HCT116 (cell line): Measurements from ENCODE around the gene RARG. TPM values are rescaled to one million over a fixed set of nuclear protein-coding genes. Genes with fewer than 3 reads are reported as not detected.
A peak's percentile ranks its signal among the peaks of the same experiment; 100 is the strongest.

Experiments
- ATAC-seq: fragments of 200-7000 bp; cut with Tn5 transposase; 2 replicates; pipeline ENCODE4 v1.9.1; 2020; ENCODE audit warnings: mild to moderate bottlenecking, moderate library complexity
- BruUV-seq: library from RNA; stranded (reverse); fragments of 400-500 nt; replicated peaks from 2 replicates; lab custom pipeline; 2021; lab: Mats Ljungman, UMichigan
- CTCF ChIA-PET: fragments of 300-600 bp; sonication (Branson Sonifier 250); formaldehyde crosslinking; loops from one replicate; lab custom pipeline; 2021; ENCODE audit warnings: antibody characterized with exemption; lab: Charles Lee
- POLR2A ChIA-PET: fragments of 300-600, 350-600 bp; sonication (Branson Sonifier 250); formaldehyde crosslinking; loops from one replicate; lab custom pipeline; 2021; ENCODE audit warnings: antibody characterized with exemption; lab: Charles Lee
- RAD21 ChIA-PET, 2 experiments: fragments of 300-600 bp; sonication (Branson Sonifier 250); formaldehyde crosslinking; loops; one replicate each; lab custom pipeline; 2023; ENCODE audit warnings: low total read pairs in 2 of 2; ENCODE audit not compliant: uncharacterized antibody in 2 of 2, unreplicated experiment in 2 of 2, low non-redundant PET in 1 of 2; lab: Charles Lee
- DNase-seq: peaks from one replicate; pipeline ENCODE4 v3.0.0-alpha.2; 2010; ENCODE audit warnings: low read depth, low spot score
- H2AFZ ChIP-seq: fragments of 200-600 bp; shearing (Covaris generic), sonication (generic); 2 replicates; pipeline ENCODE4 v1.6.1; 2017; ENCODE audit warnings: low read depth, mixed run types, mixed read lengths, antibody characterized with exemption, low read length; ENCODE audit not compliant: poor library complexity, severe bottlenecking
- H3K27ac ChIP-seq: 2 replicates; pipeline ENCODE4 v1.5.1; 2012; ENCODE audit warnings: low read depth, low read length
- H3K27me3 ChIP-seq: fragments of 200-600 bp; sonication (generic); 2 replicates; pipeline ENCODE4 v1.6.1; 2016; ENCODE audit warnings: mixed run types, low read length, mixed read lengths; ENCODE audit not compliant: insufficient read depth
- H3K36me3 ChIP-seq, 2 experiments: fragments of 200-500 bp in 1 of 2; fragments of 200-600 bp in 1 of 2; sonication (Bioruptor generic) in 1 of 2; sonication (generic) in 1 of 2; 2 replicates each; pipeline versions ENCODE4 v1.5.1 to v1.6.1; 2014 to 2016; ENCODE audit warnings: low read length in 2 of 2, inconsistent platforms in 1 of 2, mixed read lengths in 1 of 2, mixed run types in 1 of 2; ENCODE audit not compliant: insufficient read depth in 2 of 2, control insufficient read depth in 1 of 2
- H3K4me1 ChIP-seq, 2 experiments: fragments of 200-600 bp in 1 of 2; sonication (generic) in 1 of 2; 2 replicates each; pipeline versions ENCODE4 v1.5.1 to v1.6.1; 2012 to 2017; ENCODE audit warnings: low read length in 2 of 2, inconsistent platforms in 1 of 2, mild to moderate bottlenecking in 1 of 2, mixed read lengths in 1 of 2, mixed run types in 1 of 2, moderate library complexity in 1 of 2; ENCODE audit not compliant: insufficient read depth in 2 of 2, control insufficient read depth in 1 of 2
- H3K4me2 ChIP-seq: fragments of 200-600 bp; sonication (generic); 2 replicates; pipeline ENCODE4 v1.6.1; 2017; ENCODE audit warnings: mixed run types, low read length, mixed read lengths
- H3K4me3 ChIP-seq, 2 experiments: fragments of 200-600 bp in 1 of 2; sonication (generic) in 1 of 2; replicated peaks in 1 of 2; 2 replicates each; pipeline ENCODE4 v1.5.1; 2011 to 2016; ENCODE audit warnings: low read length in 2 of 2, control low read depth in 1 of 2, low read depth in 1 of 2, mild to moderate bottlenecking in 1 of 2, mixed read lengths in 1 of 2, mixed run types in 1 of 2
- H3K79me2 ChIP-seq: fragments of 200-600 bp; sonication (generic); 2 replicates; pipeline ENCODE4 v1.6.1; 2017; ENCODE audit warnings: mild to moderate bottlenecking, mixed run types, low read length, moderate library complexity, mixed read lengths; ENCODE audit not compliant: insufficient read depth
- H3K9ac ChIP-seq: fragments of 200-600 bp; sonication (generic); 2 replicates; pipeline ENCODE4 v1.6.1; 2016; ENCODE audit warnings: low read length, mixed read lengths
- H3K9me2 ChIP-seq: fragments of 200-600 bp; sonication (generic), shearing (Covaris generic); 2 replicates; pipeline ENCODE4 v1.6.1; 2017; ENCODE audit warnings: mixed run types, mild to moderate bottlenecking, moderate library complexity; ENCODE audit not compliant: insufficient read depth
- H3K9me3 ChIP-seq, 2 experiments: fragments of 200-500 bp in 1 of 2; fragments of 200-600 bp in 1 of 2; sonication (Bioruptor generic) in 1 of 2; sonication (generic) in 1 of 2; 2 replicates each; pipeline ENCODE4 v1.6.1; 2014 to 2017; ENCODE audit warnings: low read length in 2 of 2, mixed read lengths in 2 of 2, inconsistent platforms in 1 of 2, low read depth in 1 of 2, mild to moderate bottlenecking in 1 of 2, mixed run types in 1 of 2, moderate library complexity in 1 of 2; ENCODE audit not compliant: control insufficient read depth in 1 of 2, insufficient read depth in 1 of 2
- H4K20me1 ChIP-seq: fragments of 200-600 bp; sonication (generic), shearing (Covaris generic); 2 replicates; pipeline ENCODE4 v1.6.1; 2017; ENCODE audit warnings: mixed run types, mild to moderate bottlenecking, moderate library complexity; ENCODE audit not compliant: insufficient read depth
- CBX3 ChIP-seq: IDR thresholded peaks from 2 replicates; pipeline ENCODE4 v1.6.1; 2012; ENCODE audit warnings: low read depth
- CEBPB ChIP-seq: IDR thresholded peaks from 2 replicates; pipeline ENCODE4 v1.6.1; 2012; ENCODE audit warnings: low read depth
- EGR1 ChIP-seq: IDR thresholded peaks from 2 replicates; pipeline ENCODE4 v1.6.1; 2012; ENCODE audit warnings: low read depth
- ELF1 ChIP-seq: IDR thresholded peaks from 2 replicates; pipeline ENCODE4 v1.6.1; 2012; ENCODE audit warnings: low read depth, borderline replicate concordance
- EZH2 ChIP-seq: fragments of 200-600 bp; sonication (generic); IDR thresholded peaks from 2 replicates; pipeline ENCODE4 v1.6.1; 2017; ENCODE audit warnings: antibody characterized with exemption, mixed run types
- POLR2A ChIP-seq: IDR thresholded peaks from 2 replicates; pipeline ENCODE4 v1.7.0; 2011; ENCODE audit warnings: borderline replicate concordance; ENCODE audit not compliant: insufficient read depth, insufficient read length; ENCODE audit errors: extremely low read depth
- RAD21 ChIP-seq: IDR thresholded peaks from 2 replicates; pipeline ENCODE4 v1.6.1; 2012; ENCODE audit warnings: low read depth, mild to moderate bottlenecking
- SP1 ChIP-seq: IDR thresholded peaks from 2 replicates; pipeline ENCODE4 v1.6.1; 2012; ENCODE audit warnings: low read depth
- TCF7L2 ChIP-seq: IDR thresholded peaks from 2 replicates; pipeline ENCODE4 v1.7.0; 2011; ENCODE audit warnings: borderline replicate concordance, inconsistent platforms; ENCODE audit not compliant: insufficient read depth, insufficient read length; ENCODE audit errors: extremely low read depth
- YY1 ChIP-seq: IDR thresholded peaks from 2 replicates; pipeline ENCODE4 v1.6.1; 2011; ENCODE audit warnings: low read length, low read depth, moderate library complexity, mild to moderate bottlenecking; ENCODE audit not compliant: insufficient replicate concordance; ENCODE audit errors: extremely low read depth
- ZFX ChIP-seq: fragments of 450-650 bp; IDR thresholded peaks from 2 replicates; pipeline ENCODE4 v1.6.1; 2017
- intact Hi-C: fragments of 100-400 bp; cut with micrococcal nuclease; formaldehyde crosslinking; loops from 2 replicates; pipeline ENCODE4 v1.10.0; 2022
- total RNA-seq: library from RNA; stranded (reverse); gene quantifications from one replicate; pipeline ENCODE4 v1.2.1, GENCODE V29; 2021; ENCODE audit not compliant: unreplicated experiment
- TF ChIP-seq, protein P1 (sequence below): IDR thresholded peaks from 2 replicates; pipeline ENCODE4 v1.6.1; 2012
- TF ChIP-seq, protein P2 (sequence below), 3 experiments: fragments of 200-600 bp in 1 of 3; sonication (generic) in 1 of 3; IDR thresholded peaks in 2 of 3; conservative IDR thresholded peaks in 1 of 3; 2 replicates each; pipeline ENCODE4 v1.5.1; 2012 to 2017; ENCODE audit warnings: low read depth in 2 of 3, low read length in 2 of 3, antibody characterized with exemption in 1 of 3, borderline replicate concordance in 1 of 3, control low read depth in 1 of 3, mild to moderate bottlenecking in 1 of 3, mixed read lengths in 1 of 3, mixed run types in 1 of 3, moderate library complexity in 1 of 3; ENCODE audit not compliant: insufficient read depth in 1 of 3

The RARG gene
- total RNA-seq, 1 experiment from 2014 or later = 68.9 TPM

DNA sequence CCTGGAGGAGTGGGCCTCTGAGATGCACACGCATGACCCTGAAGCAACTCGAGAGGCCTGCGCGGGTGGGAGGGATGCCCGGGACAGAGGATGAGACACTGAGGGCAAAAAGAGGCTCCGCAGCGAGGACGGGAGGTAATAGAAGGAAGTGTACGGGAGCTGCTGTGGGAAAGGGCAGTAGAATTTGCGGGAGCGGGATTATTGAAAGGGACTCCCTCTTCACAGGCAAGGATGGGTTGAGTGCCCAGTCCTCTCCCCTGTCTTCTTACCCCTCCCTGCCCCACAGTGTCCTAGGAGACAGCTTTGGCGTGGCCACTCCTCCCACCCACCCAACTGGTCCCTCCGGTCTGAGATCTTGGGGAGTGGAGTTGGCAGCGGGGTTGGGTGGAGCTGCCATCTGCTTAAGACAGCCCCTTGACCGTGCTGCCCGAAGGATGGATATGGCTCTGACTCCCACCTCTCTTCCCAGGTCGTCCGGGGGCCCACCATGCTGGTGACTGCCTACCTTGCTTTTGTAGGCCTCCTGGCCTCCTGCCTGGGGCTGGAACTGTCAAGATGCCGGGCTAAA lies 20.4 kb upstream of the RARG start:
- H3K9ac ChIP-seq = peak overlapping the region; percentile 94
- peak overlapping the region; percentile 91 to 97 for H3K4me3 ChIP-seq
- no peak overlapping the region for H2AFZ ChIP-seq
- no TSS peak for BruUV-seq
- DNase-seq (no peak), ATAC-seq (peak; percentile 41)
- no peaks in the 10 kb centered on the region for H4K20me1 ChIP-seq
- H3K36me3 ChIP-seq = peaks cover 0 to 2% of the 10 kb centered on the region in 2 experiments; a peak in 2 of 4 replicates
- CTCF ChIA-PET = interaction anchor here (1.1 to 2.0 kb wide), 3 partner anchors 14 to 69 kb away, joined by 3 to 22 read pairs (median 4); partner anchors contain the start of gene AAAS
- H3K27ac ChIP-seq = peak overlapping the region; percentile 85
- intact Hi-C loops = loop anchor here (2.0 kb wide), 1 partner anchor 20 kb away; the partner anchor contains the start of gene RARG
- peak overlapping the region; percentile 96 for H3K4me2 ChIP-seq
- peaks cover 15 to 23% of the 10 kb centered on the region in 2 experiments for H3K4me1 ChIP-seq
- peak; percentile 71; the same call in 1 of the 2 replicates for TF ChIP-seq ZFX
- no peak for TF ChIP-seq ELF1
- no peak for TF ChIP-seq POLR2A
- TF ChIP-seq EGR1 = no peak
- POLR2A ChIA-PET = interaction anchor here (1.2 kb wide), 1 partner anchor 189 kb away, joined by 3 read pairs; the partner anchor contains the start of gene PRR13
- no peaks in the 10 kb centered on the region for H3K9me2 ChIP-seq
- RAD21 ChIA-PET = interaction anchor here in 1 of 2 experiments (1.9 kb wide), 1 partner anchor 40 kb away, joined by 8 read pairs; no protein-coding TSS in a partner anchor
- H3K9me3 ChIP-seq = no peaks in the 10 kb centered on the region
- H3K27me3 ChIP-seq = no peaks in the 10 kb centered on the region
- peaks cover 11% of the 10 kb centered on the region; the same call in 1 of the 2 replicates for H3K79me2 ChIP-seq

DNA sequence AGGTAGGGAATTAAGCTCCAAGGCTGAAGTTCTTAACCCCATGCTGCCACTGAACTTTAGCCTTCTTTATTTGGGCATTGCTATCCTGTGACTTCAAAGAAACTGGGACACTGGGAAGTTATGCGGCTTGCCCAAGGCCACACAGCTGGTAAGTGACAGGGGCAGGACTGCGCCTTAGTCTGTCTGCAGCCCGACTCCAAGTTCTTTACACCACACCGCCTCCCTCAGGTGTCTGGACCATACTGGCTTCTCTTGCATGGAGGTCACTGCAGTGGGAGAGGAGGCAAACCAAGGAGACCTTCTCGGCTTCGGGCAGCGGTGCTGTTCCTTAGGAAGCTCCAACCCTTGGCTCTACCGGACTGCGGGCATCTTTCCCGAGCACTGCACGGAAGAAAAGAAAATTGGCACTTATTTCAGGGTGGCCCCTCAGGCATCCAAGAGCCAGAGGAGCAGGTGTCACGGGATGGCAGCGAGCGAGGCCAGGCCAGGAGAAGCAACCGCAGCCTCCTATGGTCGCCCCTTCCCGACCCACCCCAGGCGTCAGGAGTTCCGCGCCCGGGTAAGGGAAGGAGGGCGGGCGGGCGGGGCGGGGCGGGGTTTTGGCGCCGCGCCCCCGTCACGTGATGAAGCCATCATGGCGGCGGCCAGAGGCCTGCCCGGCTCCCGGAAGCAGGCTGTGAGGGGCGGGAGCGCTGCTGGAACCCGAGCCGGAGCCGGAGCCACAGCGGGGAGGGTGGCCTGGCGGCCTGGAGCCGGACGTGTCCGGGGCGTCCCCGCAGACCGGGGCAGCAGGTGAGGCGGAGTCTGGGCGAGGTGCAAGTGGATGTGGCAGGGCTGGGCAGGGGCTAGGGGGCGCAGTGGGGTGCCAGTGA lies 19.7 kb upstream of the RARG start:
- Histone ChIP-seq H3K36me3 (peaks cover 0 to 2% of the 10 kb centered on the region in 2 experiments; a peak in 2 of 4 replicates), H3K79me2 (peaks cover 11% of the 10 kb centered on the region; the same call in 1 of the 2 replicates), H3K27ac (peak overlapping the region; percentile 85), H2AFZ (no peak overlapping the region), H3K4me1 (peaks cover 15 to 23% of the 10 kb centered on the region in 2 experiments), H3K9ac (peak overlapping the region; percentile 94), H4K20me1 (no peaks in the 10 kb centered on the region), H3K9me2 (no peaks in the 10 kb centered on the region), H3K9me3 (no peaks in the 10 kb centered on the region), H3K4me2 (peak overlapping the region; percentile 96), H3K27me3 (no peaks in the 10 kb centered on the region), H3K4me3 (peak overlapping the region; percentile 91 to 97)
- DNase-seq (peak; percentile 48), ATAC-seq (peak; percentile 83)
- ChIA-PET POLR2A (interaction anchor here (1.2 to 1.3 kb wide), 2 partner anchors 190 to 246 kb away, joined by 3 read pairs; partner anchors contain the start of genes EIF4B and PRR13), CTCF (interaction anchor here (0.7 to 2.0 kb wide), 5 partner anchors 15 to 92 kb away, joined by 3 to 22 read pairs (median 4); no protein-coding TSS in a partner anchor), RAD21 (interaction anchor here (0.8 to 1.9 kb wide), 5 partner anchors 16 to 39 kb away, joined by 3 to 8 read pairs (median 3); partner anchors contain the start of gene ESPL1 (in 1 of the 2))
- TSS peak; percentile 94 for BruUV-seq
- intact Hi-C loops = loop anchor here (1.0 to 2.0 kb wide), 3 partner anchors 19 to 38 kb away; partner anchors contain the start of gene RARG
- peak; percentile 94 for TF ChIP-seq YY1
- no peak for TF ChIP-seq CBX3
- TF ChIP-seq POLR2A = peak; percentile 37
- TF ChIP-seq, protein P1, sequence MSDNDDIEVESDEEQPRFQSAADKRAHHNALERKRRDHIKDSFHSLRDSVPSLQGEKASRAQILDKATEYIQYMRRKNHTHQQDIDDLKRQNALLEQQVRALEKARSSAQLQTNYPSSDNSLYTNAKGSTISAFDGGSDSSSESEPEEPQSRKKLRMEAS = peak; percentile 53; the same call in 1 of the 2 replicates
- TF ChIP-seq ELF1 = peak; percentile 82; the same call in 1 of the 2 replicates
- no peak for TF ChIP-seq EZH2
- peak; percentile 84 for TF ChIP-seq RAD21
- no peak for TF ChIP-seq CEBPB
- TF ChIP-seq, protein P2, sequence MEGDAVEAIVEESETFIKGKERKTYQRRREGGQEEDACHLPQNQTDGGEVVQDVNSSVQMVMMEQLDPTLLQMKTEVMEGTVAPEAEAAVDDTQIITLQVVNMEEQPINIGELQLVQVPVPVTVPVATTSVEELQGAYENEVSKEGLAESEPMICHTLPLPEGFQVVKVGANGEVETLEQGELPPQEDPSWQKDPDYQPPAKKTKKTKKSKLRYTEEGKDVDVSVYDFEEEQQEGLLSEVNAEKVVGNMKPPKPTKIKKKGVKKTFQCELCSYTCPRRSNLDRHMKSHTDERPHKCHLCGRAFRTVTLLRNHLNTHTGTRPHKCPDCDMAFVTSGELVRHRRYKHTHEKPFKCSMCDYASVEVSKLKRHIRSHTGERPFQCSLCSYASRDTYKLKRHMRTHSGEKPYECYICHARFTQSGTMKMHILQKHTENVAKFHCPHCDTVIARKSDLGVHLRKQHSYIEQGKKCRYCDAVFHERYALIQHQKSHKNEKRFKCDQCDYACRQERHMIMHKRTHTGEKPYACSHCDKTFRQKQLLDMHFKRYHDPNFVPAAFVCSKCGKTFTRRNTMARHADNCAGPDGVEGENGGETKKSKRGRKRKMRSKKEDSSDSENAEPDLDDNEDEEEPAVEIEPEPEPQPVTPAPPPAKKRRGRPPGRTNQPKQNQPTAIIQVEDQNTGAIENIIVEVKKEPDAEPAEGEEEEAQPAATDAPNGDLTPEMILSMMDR (IDR thresholded peaks at IDR 0.05 in 2 of 3, conservative IDR thresholded peaks at IDR 0.05 in 1 of 3; ENCODE audit: borderline replicate concordance in 1 of 3, insufficient read depth in 1 of 3, low read depth in 2 of 3, low read length in 2 of 3) = peak; percentile 33 to 72 (median 42); a peak in 4 of 6 replicates
- TF ChIP-seq ZFX = no peak; the same call in 1 of the 2 replicates
- 0 out of 2 replicates have a peak, but pooled peaks have one; percentile 39 for TF ChIP-seq SP1
- TF ChIP-seq TCF7L2 = peak; percentile 72
